Parathyroid adenoma (tissue), 2 donors: ENCODE measurements around the gene GLYR1.

Experiments
- H2AFZ ChIP-seq: fragments of 300-600 bp; sonication (generic); one replicate; pipeline ENCODE4 v1.7.0; 2017; ENCODE audit warnings: antibody characterized with exemption, mild to moderate bottlenecking
- H3K27ac ChIP-seq: fragments of 300-600 bp; sonication (generic); one replicate; pipeline ENCODE4 v1.7.0; 2017
- H3K27me3 ChIP-seq: fragments of 300-600 bp; sonication (generic); one replicate; pipeline ENCODE4 v1.7.0; 2017; ENCODE audit warnings: low read length; ENCODE audit not compliant: control insufficient read depth, insufficient read depth
- H3K36me3 ChIP-seq: fragments of 300-600 bp; sonication (generic); one replicate; pipeline ENCODE4 v1.7.0; 2017; ENCODE audit warnings: low read length; ENCODE audit not compliant: control insufficient read depth, insufficient read depth
- H3K4me1 ChIP-seq: fragments of 300-600 bp; sonication (generic); one replicate; pipeline ENCODE4 v1.7.0; 2017; ENCODE audit warnings: control low read depth
- H3K4me2 ChIP-seq: fragments of 300-600 bp; sonication (generic); one replicate; pipeline ENCODE4 v1.7.0; 2017; ENCODE audit warnings: low read length
- H3K4me3 ChIP-seq: fragments of 300-600 bp; sonication (generic); one replicate; pipeline ENCODE4 v1.7.0; 2017; ENCODE audit warnings: low read depth, low read length
- H3K79me2 ChIP-seq: fragments of 300-600 bp; sonication (generic); one replicate; pipeline ENCODE4 v1.7.0; 2017; ENCODE audit warnings: control low read depth
- H3K9ac ChIP-seq: fragments of 300-600 bp; sonication (generic); one replicate; pipeline ENCODE4 v1.7.0; 2017; ENCODE audit warnings: mild to moderate bottlenecking
- H3K9me3 ChIP-seq: fragments of 300-600 bp; sonication (generic); one replicate; pipeline ENCODE4 v1.7.0; 2017; ENCODE audit warnings: low read length; ENCODE audit not compliant: control insufficient read depth
- CTCF ChIP-seq: fragments of 300-600 bp; sonication (generic); IDR thresholded peaks from one replicate; pipeline ENCODE4 v1.7.0; 2017; ENCODE audit warnings: antibody characterized with exemption, mild to moderate bottlenecking
- donor health status: primary hyperparathyroidism.

Gene GLYR1

DNA sequence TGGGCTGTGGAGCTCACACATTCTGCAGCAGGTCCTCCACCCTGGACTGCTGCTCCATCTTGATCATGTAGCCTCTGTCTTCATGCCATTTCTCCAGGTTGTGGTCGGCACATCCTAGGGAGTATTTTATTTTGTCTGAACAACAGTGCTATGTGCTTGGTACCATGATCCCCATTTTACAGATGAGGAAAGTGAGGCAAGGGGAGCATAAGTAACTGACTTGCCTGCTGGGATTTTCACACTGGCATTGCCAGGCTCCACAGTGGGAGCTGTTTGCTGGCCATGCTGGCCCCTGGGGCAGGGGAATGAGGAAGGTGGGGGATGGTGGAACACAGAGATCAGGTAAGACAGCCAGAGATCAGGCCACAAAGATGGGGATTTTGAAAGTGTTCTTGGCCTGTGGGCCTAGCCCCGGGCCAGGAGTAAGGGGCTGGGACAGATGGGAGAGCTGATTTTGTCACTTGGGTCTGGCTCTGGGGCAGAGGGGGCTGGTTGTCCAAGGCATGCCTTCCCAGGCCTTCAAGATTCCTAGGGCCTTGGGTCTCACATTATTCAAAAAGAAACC, 70.9 kb downstream of the GLYR1 start:
- Histone ChIP-seq H3K4me1 (no peaks in the 10 kb centered on the region), H3K4me3 (no peak overlapping the region), H3K27me3 (no peaks in the 10 kb centered on the region), H2AFZ (no peak overlapping the region), H3K9me3 (no peaks in the 10 kb centered on the region), H3K4me2 (no peak overlapping the region), H3K9ac (no peak overlapping the region), H3K27ac (no peak overlapping the region), H3K79me2 (no peaks in the 10 kb centered on the region), H3K36me3 (no peaks in the 10 kb centered on the region)
- TF ChIP-seq CTCF = no peak

- H3K36me3 ChIP-seq = no peaks in the 10 kb centered on the region
- H3K27me3 ChIP-seq = no peaks in the 10 kb centered on the region
- TF ChIP-seq CTCF = no peak
- no peak overlapping the region for H3K4me3 ChIP-seq
- no peaks in the 10 kb centered on the region for H3K79me2 ChIP-seq
- no peak overlapping the region for H3K9ac ChIP-seq
- H3K9me3 ChIP-seq = no peaks in the 10 kb centered on the region
- H3K4me1 ChIP-seq = no peaks in the 10 kb centered on the region
- H3K4me2 ChIP-seq = no peak overlapping the region
- no peak overlapping the region for H2AFZ ChIP-seq
- H3K27ac ChIP-seq = no peak overlapping the region
Observed at GRCh38 chr16:4775005-4775404, 72.1 kb downstream of the GLYR1 start.

- Histone ChIP-seq H3K4me2 (no peak overlapping the region), H3K9me3 (no peaks in the 10 kb centered on the region), H3K9ac (no peak overlapping the region), H3K4me1 (peaks cover 6% of the 10 kb centered on the region), H3K27ac (no peak overlapping the region), H3K79me2 (no peaks in the 10 kb centered on the region), H3K36me3 (no peaks in the 10 kb centered on the region), H2AFZ (no peak overlapping the region), H3K27me3 (no peaks in the 10 kb centered on the region), H3K4me3 (no peak overlapping the region)
- TF ChIP-seq CTCF = no peak
Observed at GRCh38 chr16:4772351-4772750, 74.7 kb downstream of the GLYR1 start.

DNA sequence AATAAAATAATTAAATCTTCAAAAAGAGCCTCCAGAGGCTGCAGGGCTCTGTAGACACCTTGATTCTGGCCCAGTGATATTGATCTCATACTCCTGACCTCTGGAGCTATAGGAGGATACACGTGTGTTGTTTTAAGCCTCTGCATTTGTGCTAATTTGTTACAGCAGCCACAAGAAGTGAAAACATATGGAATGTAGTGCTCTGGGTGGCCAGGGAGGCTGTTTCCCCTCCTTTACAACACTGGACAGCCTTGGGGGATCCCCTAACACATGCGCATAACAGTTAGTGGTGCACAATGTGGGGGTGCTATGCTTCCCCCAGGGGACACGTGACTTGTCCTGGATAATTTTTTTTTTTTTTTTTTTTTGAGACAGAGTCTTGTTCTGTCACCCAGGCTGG, 75.4 kb downstream of the GLYR1 start:
- Histone ChIP-seq H3K27ac (no peak overlapping the region), H3K9ac (no peak overlapping the region), H2AFZ (no peak overlapping the region), H3K4me1 (peaks cover 6% of the 10 kb centered on the region), H3K27me3 (no peaks in the 10 kb centered on the region), H3K36me3 (no peaks in the 10 kb centered on the region), H3K9me3 (no peaks in the 10 kb centered on the region), H3K4me3 (no peak overlapping the region), H3K79me2 (peaks cover 2% of the 10 kb centered on the region), H3K4me2 (no peak overlapping the region)
- no peak for TF ChIP-seq CTCF

GRCh38 chr16:4769306-4769638, 77.8 kb downstream of the GLYR1 start:
- Histone ChIP-seq H3K27me3 (no peaks in the 10 kb centered on the region), H2AFZ (peak overlapping the region; percentile 90), H3K27ac (peak overlapping the region; percentile 58), H3K79me2 (peaks cover 4% of the 10 kb centered on the region), H3K4me3 (peak overlapping the region; percentile 57), H3K9me3 (no peaks in the 10 kb centered on the region), H3K4me2 (no peak overlapping the region), H3K9ac (no peak overlapping the region), H3K4me1 (peaks cover 6% of the 10 kb centered on the region), H3K36me3 (no peaks in the 10 kb centered on the region)
- TF ChIP-seq CTCF = no peak
